HUES48 (cell line): ENCODE measurements around the gene KIF18B.

Source experiments
- H3K27ac ChIP-seq: one replicate; pipeline ENCODE4 v1.7.0; 2013; ENCODE audit warnings: low read depth, low read length, inconsistent platforms
- H3K27me3 ChIP-seq: 2 replicates; pipeline ENCODE4 v1.6.1; 2013; ENCODE audit warnings: mild to moderate bottlenecking, low read length; ENCODE audit not compliant: control insufficient read depth, insufficient read depth
- H3K36me3 ChIP-seq: 2 replicates; pipeline ENCODE4 v1.6.1; 2013; ENCODE audit warnings: low read length; ENCODE audit not compliant: control insufficient read depth, insufficient read depth
- H3K4me1 ChIP-seq: 2 replicates; pipeline ENCODE4 v1.6.1; 2013; ENCODE audit warnings: mild to moderate bottlenecking, low read length; ENCODE audit not compliant: control insufficient read depth, insufficient read depth
- H3K4me3 ChIP-seq: 2 replicates; pipeline ENCODE4 v1.5.1; 2013; ENCODE audit warnings: mild to moderate bottlenecking, low read depth, low read length
- H3K9ac ChIP-seq: 2 replicates; pipeline ENCODE4 v1.6.1; 2013; ENCODE audit warnings: mild to moderate bottlenecking, low read depth, low read length, moderate library complexity
- H3K9me3 ChIP-seq: 2 replicates; pipeline ENCODE4 v1.6.1; 2013; ENCODE audit warnings: low read length; ENCODE audit not compliant: control insufficient read depth, insufficient read depth

KIF18B gene

DNA sequence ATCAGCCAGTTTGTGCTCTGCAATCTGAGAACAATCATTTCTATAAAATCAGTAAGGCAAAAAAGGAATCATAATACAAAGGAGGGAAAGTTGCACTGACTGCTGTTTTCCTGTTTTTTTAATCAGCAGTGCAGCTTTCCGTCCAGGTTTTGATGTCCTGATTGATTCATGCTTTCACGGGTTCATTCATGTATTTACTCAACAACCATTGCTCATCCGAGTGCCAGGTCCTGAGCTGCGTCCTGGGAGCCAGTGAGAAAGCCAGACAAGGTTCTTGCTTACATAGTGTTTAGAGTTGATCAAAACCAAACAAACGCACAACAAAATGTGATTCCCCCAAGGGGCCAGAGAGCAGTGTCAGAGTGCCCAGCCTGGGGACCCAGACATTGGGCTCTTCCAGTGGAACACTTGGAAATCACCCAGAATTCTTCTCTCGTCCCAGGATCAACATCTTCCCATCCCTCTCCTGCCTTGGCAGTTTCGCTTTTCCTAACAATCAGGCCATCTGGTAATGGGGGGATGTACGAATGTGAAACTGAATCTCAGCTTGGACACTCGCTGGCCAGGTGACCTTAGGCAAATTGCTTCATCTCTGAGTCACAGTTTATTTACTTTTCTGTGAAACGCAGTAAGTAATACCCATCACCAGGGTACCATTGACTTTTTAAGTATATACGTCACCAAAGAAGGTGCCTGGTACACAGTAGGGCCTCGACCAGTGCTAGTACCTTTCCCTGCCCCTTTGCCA lies 33.8 kb upstream of the KIF18B start:
- Histone ChIP-seq H3K36me3 (no peaks in the 10 kb centered on the region), H3K4me1 (peaks cover 5% of the 10 kb centered on the region), H3K9ac (no peak overlapping the region), H3K27ac (no peak overlapping the region), H3K4me3 (no peak overlapping the region), H3K9me3 (no peaks in the 10 kb centered on the region), H3K27me3 (peaks cover 7% of the 10 kb centered on the region)

DNA sequence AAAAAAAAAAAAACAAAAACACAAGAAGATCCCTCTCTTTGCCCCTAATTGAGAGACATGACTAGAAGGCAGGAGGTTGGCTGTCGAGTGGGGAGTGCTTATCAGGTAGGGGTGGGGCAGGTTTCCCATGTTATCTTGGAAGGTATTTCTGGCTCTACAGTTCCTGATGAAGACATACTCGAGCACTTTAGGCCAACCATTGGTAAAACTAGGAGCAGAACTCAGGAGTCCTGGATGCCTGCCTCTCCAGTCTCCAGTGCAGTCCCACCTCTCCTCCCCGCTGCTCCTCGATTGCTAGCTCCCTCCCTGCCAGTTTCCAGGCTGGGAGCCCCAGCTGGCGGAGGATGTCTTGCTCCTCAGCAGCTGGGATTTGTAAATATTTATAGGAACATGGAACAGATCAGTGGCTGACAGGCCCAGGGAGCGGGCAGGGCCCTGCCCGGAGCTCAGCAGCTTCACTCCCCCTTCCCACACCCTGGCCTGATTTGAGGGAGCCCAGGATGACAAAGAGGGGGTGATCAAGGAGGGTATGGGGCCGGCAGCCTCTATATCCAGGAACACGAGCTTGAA lies 31.9 kb upstream of the KIF18B start:
- H3K4me1 ChIP-seq, result peaks cover 5% of the 10 kb centered on the region
- H3K36me3 ChIP-seq, result no peaks in the 10 kb centered on the region
- H3K9ac ChIP-seq, result no peak overlapping the region
- H3K27ac ChIP-seq, result no peak overlapping the region
- no peak overlapping the region for H3K4me3 ChIP-seq
- no peaks in the 10 kb centered on the region for H3K9me3 ChIP-seq
- H3K27me3 ChIP-seq, result no peaks in the 10 kb centered on the region

DNA sequence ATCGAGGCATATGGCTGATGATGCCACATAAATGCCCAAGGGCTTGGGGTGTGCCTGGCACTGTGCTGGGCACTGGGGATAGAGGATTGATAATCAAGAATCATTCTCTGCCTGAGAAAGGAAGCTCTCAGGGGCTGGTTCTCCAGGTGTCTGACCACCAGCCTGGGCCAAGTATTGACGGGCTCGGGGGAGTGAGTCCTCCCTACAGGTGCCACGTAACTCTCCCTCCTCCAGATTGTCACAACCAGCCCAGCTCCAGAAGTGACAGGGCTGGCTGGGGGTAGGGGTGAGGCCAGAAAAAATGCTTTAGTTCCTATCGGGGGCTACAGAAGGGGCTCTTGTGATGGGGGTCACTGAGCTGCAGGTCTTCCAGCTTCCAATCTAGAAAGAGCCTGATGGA lies 31.2 kb upstream of the KIF18B start:
- Histone ChIP-seq H3K27me3 (no peaks in the 10 kb centered on the region), H3K9me3 (no peaks in the 10 kb centered on the region), H3K4me1 (peaks cover 5% of the 10 kb centered on the region), H3K36me3 (no peaks in the 10 kb centered on the region), H3K9ac (no peak overlapping the region), H3K27ac (no peak overlapping the region), H3K4me3 (no peak overlapping the region)

DNA sequence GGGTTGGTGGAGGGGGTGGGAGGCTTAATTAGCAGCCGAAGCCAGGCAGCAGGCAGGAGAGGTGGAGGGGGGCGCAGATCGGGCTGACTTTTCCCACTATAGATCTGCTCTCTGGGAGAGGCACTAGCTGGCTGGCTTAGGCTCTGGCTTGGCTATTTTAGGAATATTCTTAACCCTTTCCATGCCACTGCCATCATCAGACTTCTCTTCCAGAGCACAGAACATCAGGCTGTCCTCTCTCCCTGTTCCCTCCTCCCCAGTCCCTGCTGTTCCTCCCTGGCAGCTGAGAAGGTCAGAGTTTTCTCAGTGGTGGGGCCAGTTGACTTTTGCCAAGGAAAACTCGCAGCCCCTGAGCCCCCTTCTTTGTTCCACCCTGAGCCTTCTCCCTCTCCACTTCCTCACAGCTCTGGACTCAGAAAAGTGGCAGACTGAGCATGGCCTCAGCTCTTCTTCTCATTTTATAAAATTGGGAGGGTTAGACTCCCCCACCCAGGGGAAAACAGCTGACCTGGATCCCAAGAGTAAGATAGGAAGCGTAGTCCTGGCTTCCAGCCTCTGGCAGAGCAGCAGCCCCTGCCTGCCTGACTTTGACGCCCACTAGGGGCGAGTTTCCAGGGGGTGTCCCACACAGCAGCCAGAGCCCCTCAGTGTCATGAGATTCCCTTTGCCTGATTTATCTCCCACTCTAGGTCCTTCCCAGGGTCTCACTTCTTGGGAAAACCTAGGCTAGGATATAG lies 30.4 kb upstream of the KIF18B start:
- Histone ChIP-seq H3K27me3 (no peaks in the 10 kb centered on the region), H3K9ac (no peak overlapping the region), H3K27ac (no peak overlapping the region), H3K4me3 (no peak overlapping the region), H3K36me3 (no peaks in the 10 kb centered on the region), H3K4me1 (peaks cover 5% of the 10 kb centered on the region), H3K9me3 (no peaks in the 10 kb centered on the region)

GRCh38 chr17:44977065-44977464 lies 29.5 kb upstream of the KIF18B start:
- peaks cover 9% of the 10 kb centered on the region for H3K4me1 ChIP-seq
- H3K9me3 ChIP-seq, result no peaks in the 10 kb centered on the region
- H3K4me3 ChIP-seq, result no peak overlapping the region
- no peak overlapping the region for H3K27ac ChIP-seq
- no peaks in the 10 kb centered on the region for H3K36me3 ChIP-seq
- no peaks in the 10 kb centered on the region for H3K27me3 ChIP-seq
- no peak overlapping the region for H3K9ac ChIP-seq

DNA sequence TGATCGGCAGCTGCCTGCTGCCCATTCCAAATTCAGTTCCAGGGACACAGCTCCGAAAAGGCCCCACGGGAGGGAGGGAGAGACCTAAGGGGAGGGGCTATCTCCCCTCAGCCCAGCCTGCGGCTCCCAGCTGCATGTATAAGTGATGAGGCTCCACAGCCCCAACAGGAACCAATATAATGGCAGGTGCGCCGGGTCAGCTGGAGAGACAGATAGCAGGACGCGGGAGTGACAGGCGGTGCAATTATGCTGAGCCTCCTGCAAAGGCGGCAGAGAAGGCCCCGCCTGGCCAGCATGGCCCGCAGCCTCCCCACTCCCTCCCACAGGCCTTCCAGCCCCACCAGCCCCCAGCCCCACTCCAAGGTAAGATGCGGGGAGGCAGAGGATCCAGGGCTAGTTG lies 28.6 kb upstream of the KIF18B start:
- Histone ChIP-seq H3K36me3 (no peaks in the 10 kb centered on the region), H3K27me3 (no peaks in the 10 kb centered on the region), H3K27ac (no peak overlapping the region), H3K9me3 (no peaks in the 10 kb centered on the region), H3K4me1 (peaks cover 18% of the 10 kb centered on the region), H3K4me3 (no peak overlapping the region), H3K9ac (no peak overlapping the region)

- Histone ChIP-seq H3K9me3 (no peaks in the 10 kb centered on the region), H3K27me3 (peaks cover 24% of the 10 kb centered on the region), H3K9ac (no peak overlapping the region), H3K27ac (peak overlapping the region; percentile 87), H3K4me3 (no peak overlapping the region), H3K36me3 (no peaks in the 10 kb centered on the region), H3K4me1 (peaks cover 29% of the 10 kb centered on the region)
These were observed 25.4 kb upstream of the KIF18B start for GRCh38 chr17:44972953-44973352.

- peak overlapping the region; percentile 87 for H3K27ac ChIP-seq
- no peaks in the 10 kb centered on the region for H3K36me3 ChIP-seq
- H3K9me3 ChIP-seq, result no peaks in the 10 kb centered on the region
- peak overlapping the region; percentile 50 for H3K4me3 ChIP-seq
- H3K27me3 ChIP-seq, result peaks cover 35% of the 10 kb centered on the region
- H3K4me1 ChIP-seq, result peaks cover 26% of the 10 kb centered on the region
- no peak overlapping the region for H3K9ac ChIP-seq
These were observed 24.4 kb upstream of the KIF18B start for GRCh38 chr17:44971776-44972483.

GRCh38 chr17:44970136-44970741 lies 22.7 kb upstream of the KIF18B start:
- Histone ChIP-seq H3K4me3 (peak overlapping the region; percentile 67), H3K4me1 (peaks cover 26% of the 10 kb centered on the region), H3K9me3 (no peaks in the 10 kb centered on the region), H3K27ac (no peak overlapping the region), H3K36me3 (no peaks in the 10 kb centered on the region), H3K9ac (no peak overlapping the region; the same call in 1 of the 2 replicates), H3K27me3 (peaks cover 52% of the 10 kb centered on the region)

DNA sequence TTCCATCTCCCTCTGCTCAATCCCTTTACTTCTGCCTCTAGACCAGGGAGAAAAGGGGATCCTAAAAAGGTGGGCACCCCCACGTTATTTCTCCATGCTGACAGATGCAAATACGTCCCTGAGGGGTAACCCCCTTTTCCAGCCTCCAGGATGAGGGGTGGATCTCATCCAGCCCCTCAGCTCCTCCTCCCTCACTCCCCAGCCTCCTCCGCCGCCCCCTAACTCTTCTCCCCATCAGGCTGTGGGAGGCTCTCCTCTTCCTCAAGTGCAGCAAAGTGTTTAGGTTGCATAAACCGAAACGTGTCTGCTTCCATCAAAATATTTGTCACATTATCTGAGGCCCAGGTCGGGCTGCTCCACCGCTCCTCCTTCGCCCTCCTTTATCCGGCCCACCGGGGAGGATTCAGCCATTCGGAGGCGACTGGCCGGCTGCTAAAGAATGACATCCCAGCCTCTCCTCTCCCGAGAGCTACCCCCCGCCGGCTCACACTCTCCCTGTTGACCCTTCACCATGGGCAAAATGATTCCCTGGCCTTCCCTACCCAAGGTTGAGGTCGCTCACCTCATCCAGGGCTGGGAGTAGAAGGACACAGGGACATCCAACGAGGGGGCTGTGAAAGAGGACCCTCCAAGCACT lies 21.7 kb upstream of the KIF18B start:
- Histone ChIP-seq H3K27ac (no peak overlapping the region), H3K36me3 (no peaks in the 10 kb centered on the region), H3K9me3 (no peaks in the 10 kb centered on the region), H3K27me3 (peaks cover 54% of the 10 kb centered on the region), H3K4me1 (peaks cover 26% of the 10 kb centered on the region), H3K4me3 (peak overlapping the region; percentile 67), H3K9ac (no peak overlapping the region)
